Fibroblast of skin of right biceps (primary cell): ENCODE measurements around the gene NRIP2.
A peak's percentile ranks its signal among the peaks of the same experiment; 100 is the strongest.

Experiments
- DNase-seq: peaks from one replicate; pipeline ENCODE4 v3.0.0-alpha.2; 2013

Gene NRIP2

DNA sequence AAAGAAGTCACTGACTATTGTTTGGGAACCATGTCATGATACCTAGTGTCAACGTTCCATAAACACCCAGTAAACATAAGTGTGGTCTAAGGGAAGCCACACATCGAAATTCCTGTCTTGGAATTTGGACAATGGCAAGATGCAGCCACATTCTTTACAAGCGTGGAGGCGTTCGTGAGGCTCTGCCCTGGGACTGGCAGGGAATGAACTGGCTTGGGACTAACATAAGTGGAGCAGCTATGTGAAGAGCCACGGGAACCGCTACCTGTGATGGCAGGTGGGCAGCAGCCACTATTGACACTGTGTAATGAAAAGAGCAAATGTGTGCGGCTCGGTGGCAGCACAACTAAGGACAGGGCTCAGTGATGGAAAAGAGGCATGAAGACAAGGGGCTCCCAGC is 10.0 kb upstream of the NRIP2 start:
- DNase-seq, result peak; percentile 42

DNA sequence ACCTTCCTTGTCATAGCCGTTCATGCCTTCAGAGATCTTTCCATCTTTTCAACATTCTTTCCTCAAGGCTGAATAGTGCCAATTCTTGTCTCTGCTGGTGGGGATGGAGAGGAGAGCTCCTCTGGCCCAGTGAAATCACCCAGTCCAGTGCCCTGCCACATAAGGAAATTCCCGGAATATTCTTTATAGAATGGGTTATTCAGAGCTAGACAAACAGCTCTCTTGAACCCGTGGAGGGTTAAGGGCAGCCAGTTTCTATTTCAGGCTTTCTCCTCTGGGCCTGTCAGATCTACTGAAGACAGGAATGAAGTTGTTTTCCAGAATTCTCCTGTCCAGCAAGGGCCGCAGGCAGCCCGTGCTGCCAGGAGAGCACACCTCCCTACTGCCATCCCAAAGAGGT is 8.1 kb upstream of the NRIP2 start:
- DNase-seq, result no peak

DNA sequence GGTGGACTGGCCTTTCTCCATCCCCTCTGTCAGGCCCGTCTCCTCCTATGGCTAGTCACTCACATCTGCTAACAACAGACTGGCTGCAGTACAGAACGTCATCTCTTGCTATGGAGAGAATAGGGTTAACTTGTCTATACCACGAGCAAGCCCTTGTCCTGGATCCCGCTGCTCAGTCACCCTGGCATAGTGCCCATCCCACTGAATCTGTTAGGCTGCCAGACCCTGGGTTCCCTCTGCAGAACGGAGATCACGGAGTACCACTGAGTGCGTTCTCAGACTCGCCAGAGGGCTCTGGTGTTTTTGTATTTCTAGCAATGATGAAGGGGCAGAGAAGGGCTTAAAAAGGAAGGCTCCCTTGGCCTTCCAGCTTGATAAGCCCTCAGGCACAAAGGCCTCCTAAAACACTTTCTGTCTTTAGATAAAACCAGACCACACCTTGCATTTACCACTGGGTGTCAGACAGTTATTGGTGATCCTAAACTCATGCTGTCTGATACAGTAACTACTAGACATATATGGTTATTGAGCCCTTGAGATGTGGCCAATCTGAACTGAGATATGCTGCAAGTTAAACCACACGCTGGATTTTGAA is 6.3 kb upstream of the NRIP2 start:
- DNase-seq, result no peak

DNA sequence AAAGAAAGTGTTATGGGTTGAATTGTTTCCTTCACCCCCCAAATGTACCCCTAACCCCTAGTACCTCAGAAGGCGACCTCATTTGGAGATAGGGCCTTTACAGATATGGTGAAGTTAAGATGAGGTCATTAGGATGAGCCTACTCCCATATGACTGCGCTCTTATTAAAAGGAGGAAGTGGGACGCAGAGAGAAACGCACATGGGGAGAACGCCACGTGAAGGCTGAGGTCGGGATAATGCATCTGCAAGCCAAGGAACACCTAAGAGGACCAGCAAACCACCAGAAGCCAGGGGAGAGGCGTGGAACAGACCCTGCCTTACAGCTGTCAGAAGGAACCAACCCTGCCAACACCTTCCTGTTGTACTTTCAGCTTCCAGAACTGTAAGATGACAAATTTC is 1.7 kb upstream of the NRIP2 start:
- no peak for DNase-seq

DNA sequence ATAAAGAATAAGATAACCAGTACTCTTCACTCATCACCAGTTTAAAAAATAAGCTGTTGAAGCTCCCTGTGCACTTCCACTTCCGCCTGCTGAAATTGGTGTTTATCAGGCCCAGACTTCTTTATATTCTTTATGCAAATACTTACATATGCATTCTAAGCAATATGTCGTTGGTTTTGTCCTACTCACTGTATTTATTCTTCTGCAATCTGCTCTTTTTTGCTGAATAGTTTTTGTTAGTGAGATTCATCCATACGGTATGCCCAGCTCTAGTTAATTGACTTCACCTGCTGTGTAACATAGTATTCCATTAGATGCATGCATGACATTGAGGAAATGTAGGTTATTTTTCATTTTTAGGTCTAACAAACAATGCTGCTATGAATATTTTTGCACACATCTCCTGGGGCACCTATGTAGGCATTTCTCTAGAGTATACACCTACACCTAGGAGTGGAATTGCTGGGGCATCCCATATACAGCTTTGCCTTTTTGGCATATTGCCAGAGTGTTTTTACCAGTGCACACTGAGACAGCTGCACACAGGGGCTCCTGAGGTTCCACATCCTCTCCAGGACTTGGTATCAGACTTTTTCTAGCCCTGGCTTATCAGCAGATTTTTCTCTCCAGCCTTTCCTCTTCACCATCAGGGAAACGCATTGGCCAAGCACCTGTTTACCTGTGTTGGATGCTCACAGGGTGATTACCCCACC is 1.0 kb upstream of the NRIP2 start:
- DNase-seq, result no peak

DNA sequence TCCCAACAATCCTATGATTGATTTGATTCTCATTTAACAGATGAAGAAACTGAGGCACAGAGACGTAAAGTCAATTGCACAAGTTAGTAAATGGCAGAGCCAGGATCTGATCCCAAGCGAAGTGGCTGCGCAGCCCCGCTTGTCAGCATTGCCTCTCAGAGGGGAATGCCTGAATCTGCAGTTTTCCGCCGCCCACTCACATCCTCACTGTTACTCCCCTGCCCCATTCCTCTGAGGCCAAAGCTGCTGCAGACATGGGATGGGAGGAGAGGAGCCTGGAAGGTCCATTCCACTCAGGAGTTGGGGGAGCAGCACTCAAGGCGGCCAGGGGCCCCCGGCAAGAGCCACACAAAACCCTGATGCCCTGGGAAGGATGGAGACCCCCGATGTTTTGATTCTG is 1.0 kb downstream of the NRIP2 start:
- no peak for DNase-seq

DNA sequence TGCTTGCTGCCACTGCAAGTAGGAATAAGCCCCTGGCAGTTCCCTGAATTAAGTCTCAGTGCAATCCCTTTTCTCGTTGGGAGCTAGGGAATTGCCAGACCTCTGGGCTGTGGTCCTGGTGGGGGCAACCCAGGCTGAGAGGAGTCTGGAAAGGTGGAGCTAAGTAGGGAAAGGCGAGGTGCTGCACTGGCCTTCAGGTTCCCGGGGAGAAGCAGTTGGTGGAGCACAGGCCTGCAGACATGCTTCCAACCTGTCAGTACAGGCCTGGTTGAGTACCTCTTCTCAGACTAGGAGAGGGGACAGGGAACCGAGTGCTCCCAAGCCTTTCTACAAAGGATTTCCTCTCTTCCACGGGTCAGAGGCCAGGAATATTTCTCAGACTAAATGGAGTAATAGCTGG is 1.5 kb downstream of the NRIP2 start:
- no peak for DNase-seq

DNA sequence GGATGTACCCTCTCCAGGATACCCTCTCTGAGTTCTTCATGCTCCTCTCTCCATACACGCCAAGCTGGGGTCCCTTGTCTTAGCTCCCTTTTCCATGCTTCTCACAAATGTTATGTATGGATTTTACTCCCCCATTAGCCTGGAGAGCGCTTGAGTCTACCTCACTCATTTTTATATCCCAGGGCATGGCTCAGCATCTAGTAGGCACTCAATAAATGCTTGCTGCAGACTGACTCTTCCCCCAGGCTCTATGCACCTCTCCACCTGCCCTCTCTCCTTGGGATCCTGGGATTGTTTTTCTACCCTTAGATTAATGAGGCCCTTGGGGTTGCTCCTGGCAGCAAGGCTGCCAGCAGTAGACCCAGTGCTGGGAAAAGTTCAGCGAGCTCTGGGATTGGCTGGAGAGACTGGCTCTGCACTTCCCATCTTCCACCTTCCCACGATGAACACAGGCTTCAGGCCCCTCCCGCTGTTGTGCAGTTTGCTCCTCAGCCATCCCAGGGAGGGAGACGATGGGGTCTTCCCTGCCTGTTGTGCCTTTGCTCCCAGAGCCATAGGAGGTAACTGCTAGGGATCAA is 2.2 kb downstream of the NRIP2 start:
- no peak for DNase-seq

DNA sequence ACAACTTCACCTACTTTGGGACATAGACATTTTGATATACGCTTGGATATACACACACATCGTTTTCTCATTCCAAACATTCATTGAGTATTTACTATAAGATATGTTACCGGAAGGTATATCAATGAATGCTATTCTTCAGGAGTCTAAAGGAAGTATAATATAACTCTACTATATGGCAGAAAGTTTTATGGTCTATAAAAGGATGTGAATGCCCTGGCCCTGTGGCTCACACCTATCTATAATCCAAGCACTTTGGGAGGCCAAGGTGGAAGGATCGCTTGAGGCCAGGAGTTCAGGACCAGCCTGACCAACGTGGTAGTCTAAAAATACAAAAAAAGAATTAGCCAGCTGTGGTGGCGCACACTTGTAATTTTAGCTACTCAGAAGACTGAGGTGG is 5.6 kb downstream of the NRIP2 start:
- DNase-seq, result no peak

DNA sequence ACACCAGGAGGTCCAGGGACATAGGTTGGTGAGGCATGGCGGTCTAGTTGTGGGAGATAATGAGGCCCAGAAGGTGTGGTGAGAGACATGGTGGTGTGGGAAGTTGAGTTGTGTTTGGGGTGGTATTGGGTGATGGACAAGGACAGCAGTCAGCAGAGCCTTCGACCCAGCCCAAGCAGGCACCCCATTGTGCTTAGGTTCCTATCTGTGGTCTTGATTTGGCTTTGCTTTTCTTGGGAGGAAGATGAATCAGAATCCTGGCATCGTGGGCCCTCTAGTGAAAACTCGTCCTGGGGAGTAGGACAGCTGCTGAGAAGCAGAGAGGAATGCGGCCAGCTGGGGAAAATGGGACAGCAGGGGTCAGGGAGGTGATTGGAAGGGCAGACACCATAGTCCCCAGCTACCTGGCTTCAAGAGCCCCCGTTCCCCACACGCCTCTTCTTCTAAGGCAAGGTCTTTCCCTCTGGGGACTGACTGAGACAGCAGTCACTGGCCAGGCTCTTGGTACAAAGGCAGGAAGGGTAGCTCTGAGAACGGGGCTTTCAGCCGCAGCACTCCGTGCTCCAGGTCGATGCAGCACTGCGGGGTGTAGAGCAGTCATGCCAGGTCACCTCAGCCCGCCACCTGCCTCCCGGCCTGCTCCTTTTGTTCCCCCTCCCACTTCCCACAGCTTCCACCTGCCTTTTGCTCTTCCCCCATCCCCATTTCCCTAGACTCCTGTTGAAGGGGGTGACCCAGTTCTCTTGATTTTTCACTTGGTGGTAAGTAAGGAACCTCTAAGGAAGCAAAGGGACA is 7.9 kb downstream of the NRIP2 start:
- no peak for DNase-seq

DNA sequence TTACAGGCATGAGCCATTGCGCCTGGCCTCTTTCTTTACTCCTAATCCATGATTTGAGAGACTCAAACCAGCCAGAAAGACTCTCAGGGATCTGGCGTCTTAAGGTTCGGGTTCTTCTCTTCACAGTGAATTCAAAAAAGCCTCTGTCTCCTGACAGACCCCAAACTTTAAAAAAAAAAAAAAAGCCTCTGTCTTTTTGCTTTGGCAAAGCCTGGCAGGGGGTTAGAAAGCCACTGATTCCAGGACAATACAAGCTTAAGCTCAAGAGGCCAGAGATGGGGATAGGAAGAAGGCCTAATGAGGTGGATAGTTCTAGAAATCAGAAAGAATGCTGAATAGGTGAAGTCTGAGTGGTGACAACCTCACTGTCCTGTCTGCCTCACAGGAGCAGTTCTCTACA is 8.8 kb downstream of the NRIP2 start:
- no peak for DNase-seq

DNA sequence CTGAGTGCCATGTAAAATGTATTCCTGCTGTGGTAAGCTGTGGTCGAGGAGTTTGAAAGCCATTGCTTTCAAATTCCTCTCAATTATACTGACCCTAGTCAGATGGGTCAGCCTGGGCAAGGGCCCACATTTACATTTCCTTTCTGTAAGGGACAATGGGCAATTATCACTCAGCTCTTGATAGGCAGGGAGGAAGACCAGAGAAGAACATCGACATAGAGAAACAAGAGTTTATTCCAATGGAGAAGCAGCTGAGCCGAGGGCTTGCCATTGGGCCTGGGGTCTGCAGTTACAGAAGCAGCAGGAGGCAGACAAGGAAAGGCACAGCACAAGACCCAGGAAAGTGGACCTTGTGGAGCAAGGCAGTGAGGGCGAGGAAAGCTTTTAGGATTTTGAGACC is 9.7 kb downstream of the NRIP2 start:
- no peak for DNase-seq

DNA sequence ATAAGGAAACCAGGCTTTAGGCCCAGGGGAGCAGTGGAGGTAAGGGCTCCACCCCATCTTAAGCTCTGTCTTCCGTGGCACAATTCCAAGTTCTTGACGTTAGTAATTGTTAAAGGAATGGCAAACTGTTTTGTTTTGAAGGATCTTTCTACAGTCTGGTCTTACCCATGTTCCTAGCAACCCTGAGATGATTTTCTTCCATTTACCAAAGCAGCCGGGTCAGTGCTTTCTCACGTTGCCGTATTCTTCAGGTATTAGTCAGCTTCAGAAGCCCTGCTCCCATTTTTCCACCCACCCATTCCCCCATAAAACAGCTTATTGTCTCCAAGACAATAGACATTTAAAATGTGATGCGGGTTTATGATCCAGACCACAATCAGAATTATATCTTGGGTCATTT is 10.3 kb downstream of the NRIP2 start:
- no peak for DNase-seq

DNA sequence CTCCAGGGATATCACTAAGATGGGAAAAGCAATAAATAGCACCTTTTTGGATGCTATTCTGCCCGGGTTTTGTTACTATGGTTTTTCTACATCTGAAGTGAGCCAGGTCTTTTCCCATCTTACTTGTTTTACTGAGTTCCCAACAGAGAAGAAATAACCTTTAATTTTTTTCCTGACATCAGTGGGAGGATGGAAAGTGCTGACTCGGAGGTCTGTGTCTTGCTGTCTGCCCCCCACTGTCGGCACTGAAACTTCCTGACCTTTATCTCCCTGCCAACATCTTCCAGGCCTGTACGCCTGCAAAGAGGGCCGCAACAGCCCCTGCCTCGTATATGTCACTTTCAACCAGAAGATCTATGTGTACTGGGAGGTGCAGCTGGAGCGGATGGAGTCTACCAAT is 11.4 kb downstream of the NRIP2 start:
- DNase-seq, result no peak

DNA sequence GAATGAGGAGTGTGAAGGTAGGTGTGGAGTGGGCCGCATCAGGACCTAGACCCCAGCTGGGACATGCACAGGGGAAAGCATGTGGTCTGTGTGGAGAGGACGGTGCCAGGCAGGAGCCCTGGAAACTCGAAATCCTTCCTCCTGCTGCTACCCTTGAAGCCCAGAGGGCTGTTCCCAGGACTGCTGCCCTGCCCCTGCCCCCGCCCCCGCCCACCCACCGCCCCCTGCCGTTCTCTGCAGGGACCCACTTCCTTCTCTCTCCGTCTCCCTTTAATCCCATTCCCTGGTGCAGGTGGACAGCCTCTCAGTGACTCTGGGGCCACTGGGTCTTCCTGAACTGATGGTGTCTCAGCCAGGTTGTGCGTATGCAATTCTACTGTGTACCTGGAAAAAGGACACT is 14.4 kb downstream of the NRIP2 start:
- DNase-seq, result no peak

DNA sequence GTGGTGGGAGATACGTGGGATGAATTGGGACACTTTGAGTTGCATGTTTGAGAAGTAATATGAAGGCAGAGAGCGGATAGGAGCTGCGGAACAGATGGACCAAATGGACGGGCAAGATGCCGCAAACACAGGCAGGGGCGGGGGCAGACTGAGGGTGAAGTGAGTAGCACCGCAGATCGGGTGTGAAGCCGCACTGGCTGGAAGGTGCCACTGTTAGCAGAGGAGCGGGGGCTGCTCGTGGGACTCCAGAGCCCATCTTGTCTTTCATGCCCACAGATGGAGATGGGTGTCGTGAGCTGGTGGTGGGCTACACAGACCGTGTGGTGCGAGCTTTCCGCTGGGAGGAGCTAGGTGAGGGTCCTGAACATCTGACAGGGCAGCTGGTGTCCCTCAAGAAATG is 15.0 kb downstream of the NRIP2 start:
- DNase-seq, result no peak

DNA sequence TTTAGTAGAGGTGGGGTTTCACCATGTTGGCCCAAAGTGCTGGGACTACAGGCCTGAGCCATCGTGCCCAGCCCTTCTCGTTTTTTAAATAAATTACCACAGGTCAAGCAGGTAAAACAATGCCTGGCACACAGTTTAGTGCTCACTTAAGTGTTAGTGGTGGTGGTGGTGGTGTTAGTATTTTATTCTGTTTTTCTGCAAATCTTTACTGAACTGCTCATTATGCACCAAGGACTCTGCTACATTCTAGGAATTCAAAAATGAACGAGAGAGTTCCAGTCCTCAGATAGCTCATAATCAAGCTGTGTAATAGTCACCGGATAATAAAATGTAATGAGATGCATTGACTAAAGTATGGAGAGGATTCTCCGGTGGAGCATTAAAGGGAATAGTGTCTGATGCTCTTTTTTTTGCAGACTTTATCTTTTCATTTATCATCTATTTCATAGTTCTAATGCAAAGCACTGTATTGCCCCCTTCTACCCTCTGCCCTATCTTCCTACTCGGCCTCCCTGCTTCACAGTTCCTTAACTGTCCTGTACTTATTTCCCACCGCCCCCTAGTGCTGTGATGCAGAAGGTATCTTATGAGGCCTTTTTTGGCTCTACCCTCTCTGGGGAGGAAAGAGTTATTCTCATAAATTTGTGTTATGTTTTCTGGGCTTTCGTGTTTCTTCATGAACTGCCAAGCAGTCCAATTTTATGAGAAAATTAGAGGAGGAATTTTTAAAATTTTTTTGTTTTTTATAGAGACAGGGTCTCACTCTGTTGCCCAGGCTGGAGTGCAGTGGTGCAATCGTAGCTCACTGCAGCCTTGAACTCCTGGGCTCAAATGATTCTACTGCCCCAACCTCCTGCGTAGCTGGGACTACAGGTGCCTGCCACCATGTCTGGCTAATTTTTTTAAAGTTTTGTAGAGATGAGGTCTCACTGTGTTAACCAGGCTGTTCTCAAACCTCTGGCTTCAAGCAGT is 21.3 kb downstream of the NRIP2 start:
- DNase-seq, result peak; percentile 76

DNA sequence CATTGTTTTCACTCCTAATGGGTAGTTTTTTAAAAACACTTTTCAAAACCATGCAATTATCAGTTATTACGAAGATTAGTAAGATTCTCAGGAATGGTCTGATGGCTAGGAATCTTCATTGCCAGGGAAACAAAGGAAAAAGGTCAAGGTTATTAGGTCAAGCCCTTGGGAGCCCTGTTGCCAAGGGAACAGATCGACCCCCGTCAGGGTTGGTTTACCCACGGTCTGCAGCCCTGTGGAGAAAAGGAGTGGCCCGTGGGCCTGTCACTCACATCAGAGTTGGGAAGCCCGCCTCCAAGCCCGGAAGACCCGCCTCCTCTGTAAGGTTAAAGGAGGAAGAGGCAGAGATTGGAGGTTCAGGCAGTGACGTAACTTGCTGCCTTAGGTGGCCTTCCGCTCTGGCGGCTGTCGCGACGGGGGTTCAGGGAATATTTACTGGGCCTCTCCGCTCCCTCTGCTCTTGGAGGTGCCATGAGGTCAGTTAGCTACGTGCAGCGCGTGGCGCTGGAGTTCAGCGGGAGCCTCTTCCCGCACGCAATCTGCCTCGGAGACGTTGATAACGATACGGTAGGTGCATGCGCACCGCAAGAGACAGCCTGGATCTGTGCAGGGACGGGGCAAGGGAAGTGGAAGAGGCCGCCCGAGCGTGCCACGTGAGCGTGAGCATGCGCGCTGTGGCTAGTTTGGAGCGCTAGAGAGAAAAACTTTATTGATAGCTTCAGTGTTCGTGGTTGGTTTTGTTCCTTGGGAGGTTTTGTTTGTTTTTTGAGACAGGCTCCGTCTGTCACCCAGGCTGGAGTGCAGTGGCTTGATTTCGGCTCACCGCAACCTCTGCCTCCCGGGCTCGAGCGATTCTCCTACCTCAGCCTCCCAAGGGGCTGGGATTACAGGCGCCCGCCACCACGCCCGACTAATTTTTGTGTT is 22.3 kb downstream of the NRIP2 start, which contains the start of gene ITFG2:
Gene ITFG2, plus strand, starts transcription at position 379 of the 924 bp plus-strand sequence. Its CDS starts 93 bp downstream, at position 472.
- peak; percentile 99 for DNase-seq

DNA sequence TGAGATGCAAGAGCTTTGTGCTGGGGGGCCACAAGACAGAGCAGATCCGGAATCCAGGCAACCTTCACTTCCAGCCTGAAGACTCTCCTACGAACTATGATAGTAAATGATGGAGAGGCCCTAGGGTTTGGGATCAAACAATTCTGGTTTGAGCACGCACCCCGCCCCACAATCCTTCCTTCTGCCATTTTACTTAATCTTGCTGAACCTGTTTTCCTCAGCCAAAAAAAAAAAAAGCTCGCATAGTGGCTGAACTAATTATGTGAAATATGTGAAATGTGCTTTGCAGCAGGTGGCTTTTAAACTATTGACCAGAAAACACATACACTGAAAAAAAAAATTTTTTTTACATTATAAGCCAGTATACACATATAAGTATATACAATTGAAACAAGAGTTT is 23.0 kb downstream of the NRIP2 start:
- no peak for DNase-seq

DNA sequence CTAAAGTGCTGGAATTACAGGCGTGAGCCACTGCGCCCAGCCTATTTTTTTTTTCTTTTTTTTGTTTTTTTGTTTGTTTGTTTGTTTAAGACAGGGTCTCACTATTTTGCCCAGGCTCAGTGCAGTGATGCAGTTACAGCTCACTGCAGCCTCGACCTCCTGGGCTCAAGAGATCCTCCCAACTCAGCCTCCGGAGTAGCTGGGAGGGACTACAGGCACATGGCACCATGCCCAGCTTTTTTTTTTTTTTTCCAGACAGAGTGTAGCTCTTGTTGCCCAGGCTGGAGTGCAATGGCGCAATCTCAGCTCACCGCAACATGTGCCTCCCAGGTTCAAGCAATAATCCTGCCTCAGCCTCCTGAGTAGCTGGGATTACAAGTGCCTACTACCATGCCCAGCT is 28.1 kb downstream of the NRIP2 start:
- no peak for DNase-seq

DNA sequence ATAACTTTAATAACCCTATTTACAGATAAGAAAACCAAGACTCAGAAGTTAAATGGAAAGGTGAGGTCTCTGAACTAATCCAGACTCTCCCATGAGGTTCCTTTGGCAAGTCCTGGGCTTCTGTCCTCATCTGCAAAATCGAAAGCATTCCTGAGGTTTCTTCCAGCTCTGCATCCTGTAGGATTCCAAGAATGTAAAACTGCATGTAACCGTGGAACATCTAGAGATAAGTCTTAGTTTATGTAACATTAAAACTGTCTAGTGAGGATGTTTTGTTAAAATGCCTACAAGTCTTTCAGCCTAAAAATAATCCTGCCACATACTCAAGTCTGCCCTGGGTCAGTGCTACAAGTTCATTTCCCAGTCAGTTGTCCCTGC is 29.7 kb downstream of the NRIP2 start:
- peak; percentile 50 for DNase-seq
